ENCODE results near the gene WDR83. TPM values are rescaled to one million over a fixed set of nuclear protein-coding genes. Genes with fewer than 3 reads are reported as not detected.

The WDR83 gene
- total RNA-seq, 4 donors from 2014 or later: 2.2 to 8.4 (median 3.7) TPM

- no peaks in the 10 kb centered on the region for H3K27me3 ChIP-seq
- in situ Hi-C loops (cut with MboI; ENCODE audit: low sequenced_read_pairs in 4 of 4): no loop called here
- DNase-seq: no peak
- intact Hi-C loops (cut with DNase I; ENCODE audit: low total_unique reads): no loop called here
- no peaks in the 10 kb centered on the region for H3K36me3 ChIP-seq
- H3K9me3 ChIP-seq: no peaks in the 10 kb centered on the region
- no peak for TF ChIP-seq CTCF (IDR thresholded peaks at IDR 0.05 in 4 of 5, conservative IDR thresholded peaks at IDR 0.05 in 1 of 5)
- no peak for TF ChIP-seq POLR2A (IDR thresholded peaks at IDR 0.05)
- no peaks in the 10 kb centered on the region for H3K4me1 ChIP-seq
- no peak for ATAC-seq
- H3K4me3 ChIP-seq: no peak within 1 kb of the TSS
- H3K27ac ChIP-seq: no peak within 1 kb of the TSS
Observed at GRCh38 chr19:12687496-12688196, 21.0 kb downstream of the WDR83 start, which contains the start of gene GNG14. Gene GNG14, plus strand, starts transcription at chr19:12687998. Its CDS starts 51 bp downstream, at chr19:12688049.

- Histone ChIP-seq H3K36me3 (no peaks in the 10 kb centered on the region), H3K9me3 (no peaks in the 10 kb centered on the region), H3K4me1 (no peaks in the 10 kb centered on the region), H3K27me3 (no peaks in the 10 kb centered on the region), H3K27ac (no peak overlapping the region), H3K4me3 (no peak overlapping the region)
- in situ Hi-C loops (cut with MboI; ENCODE audit: low sequenced_read_pairs in 4 of 4): no loop called here
- ATAC-seq (no peak), DNase-seq (no peak)
- intact Hi-C loops (cut with DNase I; ENCODE audit: low total_unique reads): no loop called here
- TF ChIP-seq CTCF (IDR thresholded peaks at IDR 0.05 in 4 of 5, conservative IDR thresholded peaks at IDR 0.05 in 1 of 5) (no peak), POLR2A (IDR thresholded peaks at IDR 0.05) (no peak)
Observed at GRCh38 chr19:12689012-12689411, 22.4 kb downstream of the WDR83 start.

- Histone ChIP-seq H3K27ac (no peak overlapping the region), H3K27me3 (no peaks in the 10 kb centered on the region), H3K36me3 (no peaks in the 10 kb centered on the region), H3K4me1 (no peaks in the 10 kb centered on the region), H3K4me3 (no peak overlapping the region), H3K9me3 (no peaks in the 10 kb centered on the region)
- ATAC-seq: no peak
- intact Hi-C loops (cut with DNase I; ENCODE audit: low total_unique reads): no loop called here
- DNase-seq: no peak
- in situ Hi-C loops (cut with MboI; ENCODE audit: low sequenced_read_pairs in 4 of 4): no loop called here
- TF ChIP-seq CTCF (IDR thresholded peaks at IDR 0.05 in 4 of 5, conservative IDR thresholded peaks at IDR 0.05 in 1 of 5): no peak
- TF ChIP-seq POLR2A (IDR thresholded peaks at IDR 0.05): no peak
Observed at GRCh38 chr19:12689581-12690216, 23.1 kb downstream of the WDR83 start.

- intact Hi-C loops (cut with DNase I; ENCODE audit: low total_unique reads): no loop called here
- TF ChIP-seq POLR2A (IDR thresholded peaks at IDR 0.05) (no peak), CTCF (IDR thresholded peaks at IDR 0.05 in 4 of 5, conservative IDR thresholded peaks at IDR 0.05 in 1 of 5) (no peak)
- no peaks in the 10 kb centered on the region for H3K36me3 ChIP-seq
- no peak overlapping the region for H3K4me3 ChIP-seq
- no peak overlapping the region for H3K27ac ChIP-seq
- H3K27me3 ChIP-seq: no peaks in the 10 kb centered on the region
- in situ Hi-C loops (cut with MboI; ENCODE audit: low sequenced_read_pairs in 4 of 4): no loop called here
- no peak for DNase-seq
- no peak for ATAC-seq
- no peaks in the 10 kb centered on the region for H3K9me3 ChIP-seq
- H3K4me1 ChIP-seq: peaks cover 9 to 16% of the 10 kb centered on the region in 2 donors
Observed at GRCh38 chr19:12692960-12693359, 26.4 kb downstream of the WDR83 start.

Data from gastrocnemius medialis (tissue), 4 donors.